ENCODE measurements around the gene TRIM2.
A peak's percentile ranks its signal among the peaks of the same experiment; 100 is the strongest.

The TRIM2 gene

DNA sequence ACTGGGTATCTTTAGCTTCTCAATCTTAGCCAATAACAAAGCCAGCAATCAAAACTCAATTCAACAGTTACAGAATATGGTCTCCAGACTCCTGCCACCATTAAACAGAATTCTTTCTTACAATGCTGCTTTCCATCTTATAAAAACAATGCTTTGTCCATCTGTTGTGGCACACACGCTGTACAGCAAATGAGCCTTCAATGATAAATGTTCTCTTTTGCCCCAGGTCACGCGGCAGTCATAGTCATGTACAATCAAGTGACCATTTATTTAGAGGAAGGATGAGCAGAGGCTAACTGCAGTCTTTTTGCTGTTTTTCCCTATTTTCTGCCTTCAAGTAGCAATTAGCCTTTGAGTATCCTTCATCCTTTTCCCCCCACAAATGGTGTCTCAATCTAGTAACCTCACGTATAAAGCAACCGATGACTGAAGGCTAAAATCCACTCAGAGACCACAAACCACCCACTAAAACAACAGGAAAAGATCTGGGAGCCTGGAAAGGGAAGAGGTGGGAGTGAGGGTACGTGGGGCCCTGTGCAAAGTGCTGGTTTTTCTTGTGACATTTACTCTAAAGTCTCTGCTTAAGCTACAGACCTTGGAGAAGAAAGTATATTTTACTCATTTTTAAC lies 24.4 kb downstream of the TRIM2 start:
- ChIA-PET POLR2A (no interaction called here), CTCF (no interaction called here)
- DNase-seq (ENCODE audit: low read depth, low spot score), result no peak
- no peak overlapping the region for H3K4me3 ChIP-seq (ENCODE audit: low read depth, low read length)
- TF ChIP-seq, protein P1, sequence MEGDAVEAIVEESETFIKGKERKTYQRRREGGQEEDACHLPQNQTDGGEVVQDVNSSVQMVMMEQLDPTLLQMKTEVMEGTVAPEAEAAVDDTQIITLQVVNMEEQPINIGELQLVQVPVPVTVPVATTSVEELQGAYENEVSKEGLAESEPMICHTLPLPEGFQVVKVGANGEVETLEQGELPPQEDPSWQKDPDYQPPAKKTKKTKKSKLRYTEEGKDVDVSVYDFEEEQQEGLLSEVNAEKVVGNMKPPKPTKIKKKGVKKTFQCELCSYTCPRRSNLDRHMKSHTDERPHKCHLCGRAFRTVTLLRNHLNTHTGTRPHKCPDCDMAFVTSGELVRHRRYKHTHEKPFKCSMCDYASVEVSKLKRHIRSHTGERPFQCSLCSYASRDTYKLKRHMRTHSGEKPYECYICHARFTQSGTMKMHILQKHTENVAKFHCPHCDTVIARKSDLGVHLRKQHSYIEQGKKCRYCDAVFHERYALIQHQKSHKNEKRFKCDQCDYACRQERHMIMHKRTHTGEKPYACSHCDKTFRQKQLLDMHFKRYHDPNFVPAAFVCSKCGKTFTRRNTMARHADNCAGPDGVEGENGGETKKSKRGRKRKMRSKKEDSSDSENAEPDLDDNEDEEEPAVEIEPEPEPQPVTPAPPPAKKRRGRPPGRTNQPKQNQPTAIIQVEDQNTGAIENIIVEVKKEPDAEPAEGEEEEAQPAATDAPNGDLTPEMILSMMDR (IDR thresholded peaks at IDR 0.05; ENCODE audit: insufficient read depth, low read length, missing control alignments), result no peak

- H3K4me3 ChIP-seq (ENCODE audit: low read depth, low read length), result no peak overlapping the region
- DNase-seq (ENCODE audit: low read depth, low spot score), result no peak
- ChIA-PET POLR2A (no interaction called here), CTCF (no interaction called here)
- TF ChIP-seq, protein P1 (IDR thresholded peaks at IDR 0.05; ENCODE audit: insufficient read depth, low read length, missing control alignments), result no peak
Measured at GRCh38 chr4:153229545-153229944, 25.3 kb downstream of the TRIM2 start.

GRCh38 chr4:153232768-153233167 lies 28.5 kb downstream of the TRIM2 start:
- ChIA-PET CTCF (interaction anchor here (0.7 to 1.2 kb wide), 3 partner anchors 9 to 90 kb away, joined by 3 to 7 read pairs (median 3); no protein-coding TSS in a partner anchor), POLR2A (no interaction called here)
- H3K4me3 ChIP-seq (ENCODE audit: low read depth, low read length), result no peak overlapping the region
- DNase-seq (ENCODE audit: low read depth, low spot score), result no peak
- TF ChIP-seq, protein P1 (IDR thresholded peaks at IDR 0.05; ENCODE audit: insufficient read depth, low read length, missing control alignments), result peak; percentile 8

DNA sequence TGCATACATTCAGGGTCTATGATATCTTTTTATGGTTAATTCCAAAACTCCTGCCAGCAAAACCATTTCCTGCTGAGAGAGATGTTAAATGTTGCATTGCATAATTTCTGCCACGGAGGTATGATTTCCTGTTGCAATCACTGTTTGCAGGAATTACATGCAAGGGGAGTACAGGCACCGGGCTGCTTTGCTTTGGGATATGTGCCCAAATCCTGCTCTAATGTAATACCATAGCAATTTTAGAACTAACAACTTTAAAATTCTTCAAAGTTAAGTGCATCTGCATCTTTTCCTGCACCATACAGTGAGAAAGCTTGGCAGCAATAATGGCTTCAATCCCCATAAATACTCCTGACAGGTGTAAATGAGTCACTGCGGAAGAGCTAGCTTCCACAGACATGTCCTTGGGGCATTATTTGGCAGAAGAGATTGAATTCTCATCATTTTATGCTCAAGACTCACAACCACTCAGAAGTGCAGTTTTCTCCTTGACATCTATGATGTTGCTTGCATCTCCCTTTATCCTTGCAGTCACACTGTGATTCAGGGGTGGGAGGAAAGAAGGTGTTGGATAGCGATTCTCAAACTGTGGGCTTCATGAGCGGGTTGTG lies 29.6 kb downstream of the TRIM2 start:
- TF ChIP-seq, protein P1 (IDR thresholded peaks at IDR 0.05; ENCODE audit: insufficient read depth, low read length, missing control alignments), result no peak
- CTCF ChIA-PET, result no interaction called here
- 0 out of 2 replicates have a peak overlapping the region, but pooled peaks have one; percentile 4 for H3K4me3 ChIP-seq (ENCODE audit: low read depth, low read length)
- POLR2A ChIA-PET, result no interaction called here
- DNase-seq (ENCODE audit: low read depth, low spot score), result peak; percentile 91

- DNase-seq (ENCODE audit: low read depth, low spot score), result no peak
- POLR2A ChIA-PET, result interaction anchor here (1.4 kb wide), 1 partner anchor 14 kb away, joined by 4 read pairs; no protein-coding TSS in a partner anchor
- TF ChIP-seq, protein P1 (IDR thresholded peaks at IDR 0.05; ENCODE audit: insufficient read depth, low read length, missing control alignments), result no peak
- CTCF ChIA-PET, result interaction anchor here (1.1 kb wide), 1 partner anchor 10 kb away, joined by 3 read pairs; no protein-coding TSS in a partner anchor
- no peak overlapping the region for H3K4me3 ChIP-seq (ENCODE audit: low read depth, low read length)
Measured at GRCh38 chr4:153234885-153235284, 30.6 kb downstream of the TRIM2 start.

- no peak overlapping the region for H3K4me3 ChIP-seq (ENCODE audit: low read depth, low read length)
- DNase-seq (ENCODE audit: low read depth, low spot score), result no peak
- ChIA-PET CTCF (interaction anchor here (1.3 to 1.9 kb wide), 2 partner anchors 11 to 23 kb away, joined by 5 to 6 read pairs; no protein-coding TSS in a partner anchor), POLR2A (no interaction called here)
- TF ChIP-seq, protein P1 (IDR thresholded peaks at IDR 0.05; ENCODE audit: insufficient read depth, low read length, missing control alignments), result no peak
Measured at GRCh38 chr4:153238135-153238919, 34.1 kb downstream of the TRIM2 start.

Data from AG04449 (cell line).